GM19238 (cell line): Measurements from ENCODE around the gene TIMD4.

ENCODE experiments used
- DNase-seq: peaks from one replicate; pipeline ENCODE4 v3.0.0; 2011; ENCODE audit warnings: low spot score; ENCODE audit not compliant: insufficient read length

TIMD4 gene

DNA sequence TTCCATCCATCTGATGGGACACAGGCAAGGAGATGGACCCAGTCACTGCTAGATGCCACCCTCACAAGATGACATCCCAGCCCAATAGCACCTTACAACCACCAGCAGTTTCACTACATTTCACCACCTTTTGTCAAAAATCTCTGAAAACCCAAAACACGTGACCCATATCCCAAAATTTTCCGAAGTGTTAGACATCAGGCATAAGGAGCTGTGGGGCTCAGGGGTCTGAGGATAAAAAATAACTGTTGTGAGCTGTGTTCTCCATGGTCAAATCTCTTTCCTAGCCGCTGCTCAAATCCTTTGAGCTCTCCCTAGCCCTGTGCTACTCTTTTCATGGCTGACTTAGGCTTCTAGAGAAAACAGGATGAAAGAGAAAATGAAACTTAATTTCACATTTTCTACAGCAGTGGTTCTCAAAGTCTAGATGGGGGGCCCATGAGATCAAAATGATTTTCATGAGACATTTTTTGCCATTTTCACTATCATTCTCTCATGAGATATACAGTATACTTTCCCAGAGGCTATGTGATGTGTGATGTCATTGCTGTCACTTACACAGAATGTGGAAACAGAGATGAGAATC is 40.7 kb downstream of the TIMD4 start:
- no peak for DNase-seq

DNA sequence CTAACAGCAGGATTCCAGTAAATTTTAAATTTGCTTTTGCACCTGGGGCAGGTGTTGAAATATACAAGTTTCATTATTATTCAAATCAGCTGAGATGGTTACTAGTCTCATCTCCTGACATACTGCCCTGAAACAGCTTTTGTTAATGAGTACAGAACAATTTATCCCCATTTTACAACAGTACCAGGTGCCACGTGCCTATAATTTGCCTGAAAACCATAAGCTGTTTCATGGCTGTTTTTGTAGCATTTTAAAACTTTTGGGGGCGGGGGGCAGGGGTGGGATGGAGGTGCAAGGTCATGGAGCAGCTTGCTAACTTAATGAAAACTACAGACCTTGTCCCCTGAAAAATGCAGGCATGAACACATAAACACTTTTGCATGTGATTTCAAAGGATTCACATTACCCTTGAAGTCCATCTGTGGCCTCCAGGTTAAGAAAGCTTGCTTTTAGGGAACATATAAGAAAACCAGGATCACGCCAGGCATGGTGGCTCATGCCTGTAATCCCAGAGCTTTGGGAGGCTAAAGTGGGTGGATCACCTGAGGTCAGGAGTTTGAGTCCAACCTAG is 42.1 kb downstream of the TIMD4 start:
- no peak for DNase-seq

DNA sequence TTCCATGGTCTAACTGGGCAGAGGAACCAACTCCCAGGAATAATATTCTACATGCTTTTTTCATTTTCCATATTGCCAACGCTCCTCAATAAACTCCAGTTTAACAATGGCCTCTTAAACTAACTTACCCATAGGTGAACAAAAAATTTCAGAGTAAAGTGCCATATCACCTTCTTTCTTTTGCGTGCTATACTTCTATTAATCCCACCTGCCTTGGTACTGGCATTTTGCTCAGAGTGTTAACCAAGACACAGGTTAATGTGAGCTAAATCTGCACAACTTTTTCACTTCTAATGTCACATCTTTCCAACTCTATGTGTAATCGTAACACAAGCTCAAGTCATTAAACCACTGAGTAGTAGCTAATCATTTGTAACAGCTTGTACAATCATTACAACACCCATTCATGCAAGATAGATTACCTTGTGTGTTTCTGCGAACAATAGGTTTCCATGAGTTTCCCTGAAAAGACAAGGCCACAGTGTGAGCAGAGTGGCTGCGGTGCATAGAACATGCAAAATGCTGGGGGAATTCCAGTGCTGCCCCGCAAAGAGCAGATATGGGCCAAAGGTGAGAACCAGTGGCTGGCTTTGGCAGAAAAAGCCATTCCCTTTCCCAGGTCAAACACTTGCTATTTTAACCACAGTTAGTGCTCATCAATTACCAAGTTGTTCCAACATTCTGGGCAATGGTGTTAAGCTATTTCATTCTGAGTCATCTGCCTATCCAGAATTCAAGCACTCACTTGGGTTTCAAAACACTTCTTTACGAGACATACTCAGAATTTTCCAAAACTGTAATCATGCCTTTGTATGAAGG is 42.8 kb downstream of the TIMD4 start:
- no peak for DNase-seq

DNA sequence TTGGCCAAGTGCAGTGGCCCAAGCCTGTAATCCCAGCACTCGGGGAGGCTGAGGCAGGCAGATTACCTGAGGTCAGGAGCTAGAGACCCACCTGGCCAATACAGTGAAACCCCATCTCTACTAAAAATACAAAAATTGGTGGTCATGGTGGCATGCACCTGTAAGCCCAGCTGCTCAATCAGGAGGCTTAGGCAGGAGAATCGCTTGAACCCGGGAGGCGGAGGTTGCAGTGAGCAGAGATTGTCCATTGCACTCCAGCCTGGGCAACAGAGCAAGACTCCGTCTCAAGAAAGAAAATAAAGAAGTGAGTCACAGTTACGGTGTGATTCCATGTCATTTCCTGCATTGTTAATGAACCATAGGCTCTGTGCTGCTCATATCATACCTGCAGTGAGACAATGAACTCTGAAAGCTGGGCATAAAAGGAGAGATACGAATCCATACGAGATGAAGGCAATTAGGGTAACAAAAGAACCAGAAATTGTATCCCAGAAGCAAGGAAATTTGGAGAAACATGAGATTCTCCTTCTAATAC is 44.6 kb downstream of the TIMD4 start:
- DNase-seq = no peak

DNA sequence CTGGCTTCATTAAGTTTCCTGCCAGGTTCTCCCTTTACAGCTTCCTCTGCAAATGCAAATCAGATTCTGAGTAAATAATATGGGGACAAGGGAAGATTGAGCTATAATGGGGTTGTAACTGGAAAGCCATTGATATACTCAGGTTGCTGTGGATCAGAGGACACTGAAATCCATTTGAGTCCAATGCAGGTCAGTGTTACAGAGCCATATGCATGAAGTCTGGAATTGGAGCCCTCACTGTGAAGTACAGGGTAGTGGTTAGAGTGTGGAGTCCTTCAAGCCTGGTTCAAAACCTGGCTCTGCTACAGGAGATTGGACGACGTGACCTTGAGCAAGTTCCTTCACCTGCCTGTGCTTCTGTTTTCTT is 48.7 kb downstream of the TIMD4 start:
- no peak for DNase-seq

DNA sequence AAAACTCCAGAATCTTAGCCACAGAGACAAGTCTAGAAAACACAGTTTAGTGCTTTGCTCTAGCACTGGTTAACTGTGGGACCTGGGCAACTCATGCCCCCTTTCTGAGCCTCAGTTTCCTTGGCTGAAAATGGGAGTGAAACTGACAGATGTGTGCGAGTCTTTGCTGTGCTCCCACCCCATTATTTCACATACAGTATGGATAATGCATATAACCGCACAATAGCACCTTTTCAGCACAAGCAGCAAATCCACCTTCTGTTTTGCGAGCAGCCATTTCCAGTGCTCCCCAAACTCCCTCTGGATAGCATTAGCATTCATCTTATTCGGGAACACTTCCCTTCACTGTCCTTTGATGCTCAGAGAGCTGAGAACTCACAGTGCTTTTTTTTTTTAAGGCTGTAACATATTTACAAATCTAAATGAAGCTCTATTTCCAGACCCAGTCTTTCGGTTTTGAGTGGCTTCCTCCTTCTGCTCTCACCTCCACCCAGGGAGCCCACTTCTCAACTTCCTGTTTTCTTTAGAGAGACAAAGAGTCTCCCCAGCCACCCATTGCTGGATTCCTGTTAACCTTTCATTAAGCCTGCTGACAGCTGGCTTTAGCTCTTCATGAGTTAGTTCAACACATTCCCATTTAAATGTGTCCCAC is 49.2 kb downstream of the TIMD4 start:
- no peak for DNase-seq

DNA sequence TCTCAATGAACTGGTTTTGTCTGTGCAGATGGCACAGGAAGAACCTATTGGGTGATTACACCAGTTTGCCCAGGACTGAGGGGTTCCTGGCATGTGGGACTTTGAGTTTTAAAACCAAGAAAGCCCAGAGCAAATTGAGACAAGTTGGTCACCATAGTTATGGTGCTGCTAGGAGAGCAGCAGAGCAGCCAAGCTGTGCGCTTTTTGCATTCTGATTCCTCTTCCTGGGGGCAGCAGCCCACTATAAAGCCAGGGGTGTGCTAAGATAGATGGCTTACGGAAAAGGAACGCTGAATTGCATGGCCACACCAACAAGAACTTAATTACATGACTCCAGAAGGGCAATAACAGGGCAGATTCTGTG is 49.7 kb downstream of the TIMD4 start:
- no peak for DNase-seq

DNA sequence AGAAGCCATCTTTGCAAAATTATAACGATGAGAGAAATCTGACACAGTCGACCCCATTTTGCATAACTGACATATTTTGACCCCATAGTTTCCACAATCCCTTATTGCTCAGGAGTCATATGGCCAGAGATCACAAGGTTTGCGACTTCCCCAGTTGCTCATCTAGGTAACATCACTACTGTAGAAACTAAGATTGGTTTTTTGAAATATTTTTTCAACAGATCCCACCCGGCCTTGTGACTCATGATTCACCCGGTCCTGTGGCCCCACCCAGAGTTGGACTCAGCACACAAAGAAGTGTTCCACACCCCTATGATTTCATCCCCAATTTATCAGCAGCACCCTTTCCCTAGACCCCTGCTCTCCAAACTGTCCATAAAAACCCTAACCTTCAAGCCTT is 50.2 kb downstream of the TIMD4 start:
- no peak for DNase-seq

DNA sequence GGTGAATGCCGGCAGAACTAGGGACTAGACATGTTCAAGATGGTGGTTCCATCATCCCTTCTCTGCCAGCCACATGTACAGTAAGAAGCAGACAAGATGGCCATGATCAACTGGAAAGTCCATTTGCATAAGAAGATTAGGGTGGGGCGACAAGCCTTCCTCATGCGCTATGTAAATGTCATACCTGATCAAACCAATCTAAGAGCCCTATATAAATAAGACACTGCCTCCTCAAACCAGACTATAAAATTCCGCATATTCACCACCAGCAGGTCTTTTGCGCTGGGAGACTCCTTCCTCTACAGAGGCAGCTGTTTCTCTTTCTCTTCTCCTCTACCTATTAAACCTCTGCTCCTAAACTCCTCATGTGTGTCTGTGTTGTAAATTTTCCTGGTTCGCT is 53.8 kb downstream of the TIMD4 start:
- no peak for DNase-seq

DNA sequence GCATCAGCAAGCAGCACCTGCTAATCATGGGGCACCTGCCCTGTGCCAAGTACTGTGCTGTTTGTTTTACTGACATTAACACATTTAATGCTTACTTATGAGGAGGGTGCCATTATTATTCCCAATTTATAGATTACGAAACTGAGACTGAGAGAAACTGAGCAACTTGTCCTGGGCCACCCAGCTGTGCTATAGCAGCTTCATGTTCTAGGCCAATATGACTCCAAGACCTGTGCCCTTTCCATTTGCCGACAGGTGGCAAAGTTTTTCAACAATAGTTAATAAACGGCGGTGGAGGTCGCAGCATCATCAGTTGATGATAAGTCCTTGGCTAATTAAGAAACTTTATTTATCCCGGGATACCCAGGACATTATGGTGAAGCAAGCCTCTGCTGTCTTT is 55.4 kb downstream of the TIMD4 start:
- DNase-seq = no peak

DNA sequence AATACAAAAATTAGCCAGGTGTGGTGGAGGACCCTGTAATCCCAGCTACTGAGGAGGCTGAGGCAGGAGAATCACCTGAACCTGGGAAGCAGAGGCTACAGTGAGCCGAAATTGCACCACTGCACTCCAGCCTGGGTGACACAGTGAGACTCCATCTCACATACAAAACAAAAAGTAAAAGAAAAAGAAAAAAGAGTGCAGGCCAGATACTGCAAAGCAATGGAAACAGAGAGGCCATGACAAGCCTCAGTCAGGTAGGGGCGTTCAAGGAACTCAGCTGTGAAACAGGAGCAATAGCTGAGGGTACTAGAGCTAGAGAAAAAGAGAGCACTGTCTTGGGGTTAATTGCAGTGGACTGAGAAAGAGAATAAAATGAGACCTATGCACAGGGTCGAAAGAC is 56.2 kb downstream of the TIMD4 start:
- no peak for DNase-seq

DNA sequence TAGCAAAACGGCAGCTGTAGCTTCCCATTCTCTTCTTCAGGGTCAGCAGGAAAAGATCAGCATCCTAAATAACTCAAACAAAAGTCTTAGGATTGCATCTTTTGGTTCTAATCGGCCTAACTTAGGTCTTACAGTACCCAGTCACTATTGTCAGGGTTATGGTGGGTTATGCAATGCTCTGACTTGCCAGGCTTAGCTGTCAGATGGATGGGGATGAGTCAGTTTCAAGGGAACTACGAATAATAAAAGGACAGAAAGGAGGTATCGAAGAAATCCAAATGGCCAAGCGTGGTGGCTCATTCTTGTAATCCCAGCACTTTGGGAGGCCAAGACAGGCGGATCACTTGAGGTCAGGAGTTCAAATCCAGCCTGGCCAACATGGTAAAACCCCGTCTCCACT is 66.5 kb downstream of the TIMD4 start:
- no peak for DNase-seq

DNA sequence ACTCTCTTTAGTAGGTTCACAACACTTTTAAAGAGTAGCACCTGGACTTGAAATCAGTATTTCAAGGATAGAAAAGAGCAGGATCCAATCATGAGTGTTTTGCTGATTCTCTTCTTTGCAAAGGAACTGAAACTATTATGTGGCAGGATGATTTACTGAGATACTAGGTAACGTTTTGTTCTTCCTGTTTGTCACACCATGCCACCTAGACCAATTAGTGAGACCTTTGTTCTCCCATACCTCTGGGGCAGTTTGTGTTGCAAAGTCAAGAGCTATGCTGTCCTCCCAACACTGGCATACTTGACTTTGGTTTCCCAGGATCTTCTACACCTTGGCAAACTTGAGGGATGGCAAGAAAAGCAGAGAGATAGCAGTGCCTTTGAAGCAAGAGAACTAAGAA is 69.5 kb downstream of the TIMD4 start:
- no peak for DNase-seq

DNA sequence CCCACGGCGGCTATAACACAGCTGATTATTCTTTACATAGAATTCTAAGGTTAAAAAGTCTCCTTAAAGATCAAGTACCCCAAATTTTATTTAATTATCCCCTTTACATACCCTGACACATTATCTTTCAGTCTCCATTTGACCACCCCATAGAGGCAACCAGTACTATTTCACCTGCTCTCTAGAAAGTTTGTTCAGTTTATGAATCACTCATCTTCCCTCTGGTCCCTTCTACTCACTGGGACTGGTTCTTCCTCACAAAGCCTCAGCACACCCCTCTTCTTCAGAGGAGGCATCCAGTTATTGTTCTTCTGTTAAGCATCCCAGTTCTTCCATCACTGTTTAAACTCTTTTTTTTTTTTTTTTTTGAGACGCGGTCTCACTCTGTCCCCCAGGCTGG is 70.2 kb downstream of the TIMD4 start:
- DNase-seq = no peak

DNA sequence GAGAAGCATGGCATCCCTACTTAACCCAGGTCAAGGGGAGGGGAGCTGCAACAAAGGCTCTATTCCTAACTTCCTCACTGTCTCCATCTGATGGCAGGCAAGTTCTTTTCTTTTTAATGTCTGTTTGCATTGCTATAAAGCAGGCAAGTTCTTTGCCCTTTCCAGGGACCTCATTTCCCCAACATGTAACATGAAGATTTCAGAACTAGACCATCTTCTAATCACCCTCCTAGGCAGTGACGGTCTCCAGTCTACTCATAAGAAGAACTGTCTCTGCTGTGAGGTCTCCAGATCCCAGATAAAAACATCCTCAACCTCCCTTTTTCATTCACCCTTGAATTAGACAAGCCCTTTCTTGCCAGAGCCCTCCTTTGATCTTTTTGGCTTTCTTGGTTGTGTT is 70.8 kb downstream of the TIMD4 start:
- no peak for DNase-seq

DNA sequence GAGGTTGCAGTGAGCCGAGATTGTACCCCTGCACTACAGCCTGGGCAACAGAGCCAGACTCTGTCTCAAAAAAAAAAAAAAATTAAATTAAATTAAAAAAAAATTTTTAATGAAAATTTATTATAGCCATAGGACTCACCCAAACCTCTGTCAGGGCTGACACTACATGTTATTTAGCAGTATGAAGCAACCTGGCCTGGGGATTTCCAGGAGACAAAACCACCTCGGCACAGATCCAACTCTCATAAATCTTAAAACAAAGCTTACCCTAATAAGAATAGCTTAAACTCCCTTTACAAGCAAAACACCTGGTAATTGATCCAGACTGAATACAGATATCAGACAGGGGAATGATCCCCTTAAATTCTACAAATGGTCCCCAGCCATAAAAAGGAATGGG is 74.5 kb downstream of the TIMD4 start:
- no peak for DNase-seq

DNA sequence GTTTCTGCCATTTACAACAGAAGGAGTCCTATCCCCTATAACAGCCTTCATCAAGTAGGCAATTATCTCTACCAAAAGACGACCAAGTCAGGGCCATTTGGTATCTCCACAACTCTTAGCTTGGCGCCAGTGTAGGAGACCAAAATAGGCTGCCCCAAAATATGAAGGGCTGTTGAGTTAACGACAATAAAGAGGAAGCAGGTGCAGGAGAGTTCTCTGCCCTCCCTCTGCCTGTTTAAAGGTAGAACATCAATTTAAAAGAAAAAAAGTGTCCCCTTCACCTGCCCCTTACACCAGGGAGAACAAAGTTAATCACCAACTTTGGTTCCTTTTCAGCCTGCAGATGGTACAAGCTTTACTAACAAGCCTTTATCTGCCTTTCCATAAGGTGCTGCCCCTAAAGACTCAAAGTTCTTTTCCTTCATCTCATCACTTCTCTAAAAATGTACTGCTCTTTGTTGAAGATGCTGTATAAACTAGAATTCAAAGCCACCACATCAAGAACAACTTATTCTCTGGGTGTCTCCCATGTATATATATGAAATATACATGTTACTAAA is 79.6 kb downstream of the TIMD4 start:
- no peak for DNase-seq

DNA sequence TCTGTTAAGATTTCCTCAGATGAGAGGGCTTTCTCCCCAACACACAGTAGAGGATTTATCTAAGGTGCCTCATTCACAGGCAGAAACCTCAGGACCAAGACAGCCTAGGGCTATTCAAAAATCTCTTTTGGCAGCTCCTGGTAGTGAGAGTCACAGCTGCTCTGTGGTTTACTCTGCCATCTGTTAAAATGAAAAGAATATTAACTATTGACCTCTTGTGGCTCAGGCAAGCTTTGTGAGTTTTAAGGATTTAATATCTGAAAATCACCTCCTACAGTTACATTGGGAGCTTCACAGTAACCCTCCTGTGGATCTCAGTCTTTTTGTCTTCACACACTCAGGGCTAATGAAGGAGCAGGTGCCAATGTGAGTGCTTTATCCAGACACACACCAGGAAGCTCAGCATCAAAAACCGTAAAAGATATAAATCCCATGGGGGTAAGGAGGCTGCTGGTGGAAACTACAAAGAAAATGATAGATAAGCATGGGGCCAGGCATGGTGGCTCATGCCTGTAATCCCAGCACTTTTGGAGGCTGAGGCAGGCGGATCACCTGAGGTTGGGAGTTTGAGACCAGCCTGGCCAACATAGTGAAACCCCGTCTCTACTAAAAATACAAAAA is 83.3 kb downstream of the TIMD4 start:
- DNase-seq = peak; percentile 13

DNA sequence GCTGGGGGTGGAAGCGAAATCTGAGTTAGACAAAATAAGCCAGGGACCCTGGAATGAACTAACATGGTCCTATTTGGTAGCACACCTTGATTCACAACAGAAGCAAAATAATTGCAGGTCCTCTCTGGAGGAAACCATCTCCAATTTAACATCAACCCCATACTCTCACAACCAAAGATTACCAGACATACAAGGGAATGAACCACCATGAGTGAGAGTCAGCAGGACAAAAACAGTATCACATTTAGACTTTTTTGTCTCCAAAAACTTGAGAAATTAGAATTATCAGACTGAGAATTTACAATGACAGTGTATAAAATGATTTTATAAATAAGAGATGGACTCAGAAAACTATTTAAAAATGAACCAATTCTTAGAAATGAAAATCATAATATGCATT is 91.8 kb downstream of the TIMD4 start:
- DNase-seq = no peak

DNA sequence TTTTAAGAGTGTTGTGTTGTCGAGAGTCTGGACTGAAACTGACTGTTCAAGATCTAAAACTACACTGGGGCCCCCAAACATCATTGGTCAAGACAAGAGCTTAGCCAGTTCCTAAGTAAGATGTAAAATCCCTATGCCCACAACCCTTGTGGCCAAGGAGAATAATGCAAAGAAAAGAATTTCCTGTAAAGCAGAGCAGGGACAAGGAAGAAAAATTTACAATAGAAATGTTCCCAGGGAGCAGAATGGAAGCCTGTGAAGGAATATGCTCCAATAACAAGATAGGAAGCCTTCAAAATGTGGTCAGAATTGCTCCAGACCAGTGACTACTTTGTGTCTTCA is 92.6 kb downstream of the TIMD4 start:
- DNase-seq = no peak
